GM21515 (cell line): ENCODE measurements around the gene BTBD6.
"Not testable (repeated sequence)": the region's sequence is repeated elsewhere in the genome, so short reads cannot be mapped to it uniquely, and the experiment has no call there.

Source experiments
- ATAC-seq: cut with Tn5 transposase; IDR thresholded peaks from one replicate; pipeline ENCODE4 v1.9.1; 2021; ENCODE audit not compliant: unreplicated experiment

Gene BTBD6

GRCh38 chr14:105292826-105293711 is 44.7 kb downstream of the BTBD6 start:
- ATAC-seq: no peak

- no peak for ATAC-seq
These were observed 45.8 kb downstream of the BTBD6 start for GRCh38 chr14:105294142-105294597.

GRCh38 chr14:105297311-105297710 is 49.0 kb downstream of the BTBD6 start:
- ATAC-seq: not testable (repeated sequence)

GRCh38 chr14:105299654-105300541 is 51.6 kb downstream of the BTBD6 start:
- ATAC-seq: peak; percentile 22
